Stomach (tissue), 4 donors: Measurements from ENCODE around the gene PTPRT.

Experiments
- CTCF ChIP-seq, 7 experiments: fragments of 450-650 bp in 4 of 7; fragments of 200-600 bp in 3 of 7; sonication (generic) in 3 of 7; IDR thresholded peaks; one replicate each; pipeline ENCODE4 v1.5.1; 2016 to 2019; ENCODE audit warnings: antibody characterized with exemption in 7 of 7, control low read depth in 2 of 7, mild to moderate bottlenecking in 1 of 7
- EP300 ChIP-seq: sonication (generic); formaldehyde crosslinking; IDR thresholded peaks from one replicate; pipeline ENCODE4 v1.6.1; 2017; ENCODE audit warnings: antibody characterized with exemption
- POLR2A ChIP-seq, 4 donors: fragments of 450-650 bp; IDR thresholded peaks; one replicate each; pipeline ENCODE4 v1.6.1; 2016; ENCODE audit warnings: antibody characterized with exemption in 4 of 4, control low read depth in 2 of 4, mild to moderate bottlenecking in 1 of 4, moderate library complexity in 1 of 4

- TF ChIP-seq POLR2A (IDR thresholded peaks at IDR 0.05) (no peak), CTCF (IDR thresholded peaks at IDR 0.05) (no peak), EP300 (no peak)
Measured at GRCh38 chr20:42360621-42361020, 829.1 kb downstream of the PTPRT start.
